Breast epithelium (tissue), 4 donors: ENCODE results near the gene SIGLEC7. TPM values are rescaled to one million over a fixed set of nuclear protein-coding genes. Genes with fewer than 3 reads are reported as not detected.

Source experiments
- DNase-seq, 2 donors: peaks; one replicate each; pipeline ENCODE4 v3.0.0-alpha.2; 2019; ENCODE audit warnings: low spot score in 2 of 2
- H3K27ac ChIP-seq, 2 donors: fragments of 200-600 bp; sonication (generic) in 1 of 2; one replicate each; pipeline ENCODE4 v1.5.1; 2016 to 2019; ENCODE audit warnings: mild to moderate bottlenecking in 1 of 2
- H3K27me3 ChIP-seq, 2 donors: fragments of 200-600 bp; sonication (generic) in 1 of 2; one replicate each; pipeline versions ENCODE4 v1.5.1 to v1.6.0; 2017 to 2019; ENCODE audit warnings: control low read depth in 1 of 2, mild to moderate bottlenecking in 1 of 2
- H3K36me3 ChIP-seq: fragments of 200-600 bp; one replicate; pipeline ENCODE4 v1.5.1; 2019
- H3K4me1 ChIP-seq, 2 donors: fragments of 200-600 bp; sonication (generic); one replicate each; pipeline ENCODE4 v1.5.1; 2016 to 2019; ENCODE audit warnings: control low read depth in 1 of 2
- H3K4me3 ChIP-seq, 3 donors: fragments of 200-600 bp; sonication (generic); 1 replicate in 2 of 3; 2 replicates in 1 of 3; pipeline ENCODE4 v1.5.1; 2016 to 2019; ENCODE audit warnings: mild to moderate bottlenecking in 3 of 3, moderate library complexity in 2 of 3
- H3K9me3 ChIP-seq, 2 donors: fragments of 200-600 bp; sonication (generic) in 1 of 2; one replicate each; pipeline ENCODE4 v1.5.1; 2016 to 2019; ENCODE audit warnings: control low read depth in 1 of 2
- POLR2A ChIP-seq: fragments of 450-650 bp; IDR thresholded peaks from one replicate; pipeline ENCODE4 v1.6.1; 2016; ENCODE audit warnings: antibody characterized with exemption, mild to moderate bottlenecking, moderate library complexity
- POLR2AphosphoS5 ChIP-seq, 3 donors: sonication (generic); formaldehyde crosslinking; IDR thresholded peaks; one replicate each; pipeline ENCODE4 v1.6.1; 2017; ENCODE audit warnings: antibody characterized with exemption in 3 of 3
- intact Hi-C: fragments of 100-400 bp; cut with DNase I; formaldehyde crosslinking; loops from one replicate; pipeline ENCODE4 v1.15.1; 2023; ENCODE audit warnings: low total_unique reads
- total RNA-seq, 3 donors: library from RNA; depleted of rRNA; stranded (reverse); fragments of >200 nt; gene quantifications; one replicate each; pipeline ENCODE4 v1.1.0, GENCODE V29; 2016
- TF ChIP-seq, protein P1 (sequence below), 3 donors: fragments of 450-650 bp; IDR thresholded peaks; one replicate each; pipeline ENCODE4 v1.5.1; 2016 to 2017; ENCODE audit warnings: antibody characterized with exemption in 3 of 3, mild to moderate bottlenecking in 3 of 3, moderate library complexity in 3 of 3

Gene SIGLEC7
- total RNA-seq, 3 donors from 2014 or later: 0.98 to 3.2 (median 1.8) TPM

DNA sequence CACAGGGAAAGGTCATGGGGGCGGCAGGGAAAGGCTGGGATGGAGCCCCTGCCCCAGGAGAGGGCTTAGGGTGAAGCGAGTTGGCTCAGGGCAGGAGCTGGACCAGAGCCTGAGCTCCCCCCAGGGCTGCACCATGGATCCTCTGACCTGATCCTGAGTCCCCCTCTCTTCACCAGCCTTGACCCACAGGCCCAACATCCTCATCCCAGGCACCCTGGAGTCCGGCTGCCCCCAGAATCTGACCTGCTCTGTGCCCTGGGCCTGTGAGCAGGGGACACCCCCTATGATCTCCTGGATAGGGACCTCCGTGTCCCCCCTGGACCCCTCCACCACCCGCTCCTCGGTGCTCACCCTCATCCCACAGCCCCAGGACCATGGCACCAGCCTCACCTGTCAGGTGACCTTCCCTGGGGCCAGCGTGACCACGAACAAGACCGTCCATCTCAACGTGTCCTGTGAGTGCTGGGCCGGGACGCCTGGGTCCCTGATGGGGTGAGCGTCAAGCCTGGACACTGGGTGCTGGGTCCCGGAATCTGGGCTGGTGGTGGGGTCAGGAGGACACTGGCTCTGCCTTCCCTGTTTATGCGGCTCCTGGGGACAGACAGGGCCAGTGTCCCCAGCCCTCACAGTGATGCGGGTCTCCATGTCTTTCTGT, 16.6 kb upstream of the SIGLEC7 start:
- H3K27ac ChIP-seq: peak overlapping the region in 1 of 2 donors; percentile 71
- H3K4me3 ChIP-seq: peak overlapping the region; percentile 1 to 35 (median 27)
- intact Hi-C loops: no loop called here
- TF ChIP-seq, protein P1, sequence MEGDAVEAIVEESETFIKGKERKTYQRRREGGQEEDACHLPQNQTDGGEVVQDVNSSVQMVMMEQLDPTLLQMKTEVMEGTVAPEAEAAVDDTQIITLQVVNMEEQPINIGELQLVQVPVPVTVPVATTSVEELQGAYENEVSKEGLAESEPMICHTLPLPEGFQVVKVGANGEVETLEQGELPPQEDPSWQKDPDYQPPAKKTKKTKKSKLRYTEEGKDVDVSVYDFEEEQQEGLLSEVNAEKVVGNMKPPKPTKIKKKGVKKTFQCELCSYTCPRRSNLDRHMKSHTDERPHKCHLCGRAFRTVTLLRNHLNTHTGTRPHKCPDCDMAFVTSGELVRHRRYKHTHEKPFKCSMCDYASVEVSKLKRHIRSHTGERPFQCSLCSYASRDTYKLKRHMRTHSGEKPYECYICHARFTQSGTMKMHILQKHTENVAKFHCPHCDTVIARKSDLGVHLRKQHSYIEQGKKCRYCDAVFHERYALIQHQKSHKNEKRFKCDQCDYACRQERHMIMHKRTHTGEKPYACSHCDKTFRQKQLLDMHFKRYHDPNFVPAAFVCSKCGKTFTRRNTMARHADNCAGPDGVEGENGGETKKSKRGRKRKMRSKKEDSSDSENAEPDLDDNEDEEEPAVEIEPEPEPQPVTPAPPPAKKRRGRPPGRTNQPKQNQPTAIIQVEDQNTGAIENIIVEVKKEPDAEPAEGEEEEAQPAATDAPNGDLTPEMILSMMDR (IDR thresholded peaks at IDR 0.05): no peak
- TF ChIP-seq POLR2AphosphoS5 (IDR thresholded peaks at IDR 0.05) (no peak), POLR2A (no peak)
- no peaks in the 10 kb centered on the region for H3K4me1 ChIP-seq
- no peaks in the 10 kb centered on the region for H3K9me3 ChIP-seq
- H3K27me3 ChIP-seq: peaks cover 0 to 15% of the 10 kb centered on the region in 2 donors
- peak in 1 of 2 donors; percentile 49 for DNase-seq
- H3K36me3 ChIP-seq: no peaks in the 10 kb centered on the region

DNA sequence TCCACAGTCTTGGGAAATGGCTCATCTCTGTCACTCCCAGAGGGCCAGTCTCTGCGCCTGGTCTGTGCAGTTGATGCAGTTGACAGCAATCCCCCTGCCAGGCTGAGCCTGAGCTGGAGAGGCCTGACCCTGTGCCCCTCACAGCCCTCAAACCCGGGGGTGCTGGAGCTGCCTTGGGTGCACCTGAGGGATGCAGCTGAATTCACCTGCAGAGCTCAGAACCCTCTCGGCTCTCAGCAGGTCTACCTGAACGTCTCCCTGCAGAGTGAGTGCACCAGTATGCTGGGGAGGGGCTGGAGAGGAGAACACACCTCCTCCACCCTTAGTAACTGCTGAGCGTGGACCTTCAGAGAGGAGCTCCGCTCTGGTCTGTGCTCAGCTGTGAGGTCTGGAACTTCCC, 15.1 kb upstream of the SIGLEC7 start:
- H3K36me3 ChIP-seq: no peaks in the 10 kb centered on the region
- H3K4me3 ChIP-seq: peak overlapping the region in 2 of 3 donors; percentile 25 to 27
- DNase-seq: no peak
- H3K27ac ChIP-seq: no peak overlapping the region
- H3K9me3 ChIP-seq: no peaks in the 10 kb centered on the region
- intact Hi-C loops: no loop called here
- TF ChIP-seq, protein P1 (IDR thresholded peaks at IDR 0.05): no peak
- TF ChIP-seq POLR2A (no peak), POLR2AphosphoS5 (IDR thresholded peaks at IDR 0.05) (no peak)
- peaks cover 0 to 15% of the 10 kb centered on the region in 2 donors for H3K27me3 ChIP-seq
- H3K4me1 ChIP-seq: no peaks in the 10 kb centered on the region

DNA sequence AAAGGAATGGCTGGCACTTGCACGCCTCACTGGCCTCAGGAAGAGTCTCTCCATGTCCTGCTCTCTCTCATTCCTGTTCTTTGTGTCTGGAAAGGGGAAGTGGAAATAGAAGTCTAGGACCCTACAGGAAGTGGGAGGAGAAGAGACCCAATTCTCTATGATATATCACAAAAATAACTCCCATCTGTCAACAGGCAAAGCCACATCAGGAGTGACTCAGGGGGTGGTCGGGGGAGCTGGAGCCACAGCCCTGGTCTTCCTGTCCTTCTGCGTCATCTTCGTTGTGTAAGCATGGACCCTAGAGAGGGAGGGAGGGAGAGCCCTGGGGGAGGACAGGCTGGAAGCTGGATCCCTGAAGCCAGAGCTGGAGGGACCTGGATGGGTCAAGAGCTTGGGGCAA, 14.3 kb upstream of the SIGLEC7 start:
- Histone ChIP-seq H3K27ac (no peak overlapping the region), H3K36me3 (no peaks in the 10 kb centered on the region), H3K4me3 (peak overlapping the region in 1 of 3 donors; percentile 27), H3K4me1 (no peaks in the 10 kb centered on the region), H3K27me3 (peaks cover 0 to 15% of the 10 kb centered on the region in 2 donors), H3K9me3 (no peaks in the 10 kb centered on the region)
- no peak for TF ChIP-seq POLR2A
- TF ChIP-seq, protein P1 (IDR thresholded peaks at IDR 0.05): no peak
- TF ChIP-seq POLR2AphosphoS5 (IDR thresholded peaks at IDR 0.05): no peak
- intact Hi-C loops: no loop called here
- DNase-seq: no peak

DNA sequence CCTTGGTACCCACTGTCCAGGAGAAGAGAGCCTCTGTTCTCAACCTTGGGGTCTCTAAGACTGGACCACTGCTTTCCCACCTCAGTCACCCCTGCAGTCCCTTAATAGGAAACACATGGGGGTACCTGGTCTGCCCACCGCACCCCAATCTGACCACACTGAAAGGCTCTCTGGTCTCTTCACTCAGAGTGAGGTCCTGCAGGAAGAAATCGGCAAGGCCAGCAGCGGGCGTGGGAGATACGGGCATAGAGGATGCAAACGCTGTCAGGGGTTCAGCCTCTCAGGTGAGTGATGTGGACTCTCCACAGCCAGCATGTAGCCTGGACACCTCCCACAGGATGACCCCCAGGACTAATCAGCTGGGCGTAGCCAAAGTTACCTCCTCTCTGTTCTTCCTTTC, 13.9 kb upstream of the SIGLEC7 start:
- H3K36me3 ChIP-seq: no peaks in the 10 kb centered on the region
- peak overlapping the region in 1 of 3 donors; percentile 0 for H3K4me3 ChIP-seq
- H3K4me1 ChIP-seq: no peaks in the 10 kb centered on the region
- peak overlapping the region in 1 of 2 donors; percentile 55 for H3K27ac ChIP-seq
- H3K9me3 ChIP-seq: no peaks in the 10 kb centered on the region
- H3K27me3 ChIP-seq: peaks cover 0 to 15% of the 10 kb centered on the region in 2 donors
- TF ChIP-seq POLR2AphosphoS5 (IDR thresholded peaks at IDR 0.05) (no peak), POLR2A (no peak)
- TF ChIP-seq, protein P1 (IDR thresholded peaks at IDR 0.05): no peak
- intact Hi-C loops: no loop called here
- DNase-seq: peak in 1 of 2 donors; percentile 22

DNA sequence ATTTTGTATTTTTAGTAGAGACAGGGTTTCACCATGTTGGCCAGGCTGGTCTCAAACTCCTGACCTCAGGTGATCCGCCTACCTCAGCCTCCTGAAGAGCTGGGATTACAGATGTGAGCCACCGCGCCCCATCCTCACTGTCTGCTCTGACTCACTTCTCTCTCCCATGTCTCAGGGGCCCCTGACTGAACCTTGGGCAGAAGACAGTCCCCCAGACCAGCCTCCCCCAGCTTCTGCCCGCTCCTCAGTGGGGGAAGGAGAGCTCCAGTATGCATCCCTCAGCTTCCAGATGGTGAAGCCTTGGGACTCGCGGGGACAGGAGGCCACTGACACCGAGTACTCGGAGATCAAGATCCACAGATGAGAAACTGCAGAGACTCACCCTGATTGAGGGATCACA, 12.4 kb upstream of the SIGLEC7 start:
- DNase-seq: no peak
- H3K9me3 ChIP-seq: no peaks in the 10 kb centered on the region
- H3K4me1 ChIP-seq: no peaks in the 10 kb centered on the region
- H3K27me3 ChIP-seq: peaks cover 0 to 10% of the 10 kb centered on the region in 2 donors
- H3K27ac ChIP-seq: no peak overlapping the region
- H3K4me3 ChIP-seq: no peak overlapping the region
- TF ChIP-seq POLR2A (no peak), POLR2AphosphoS5 (IDR thresholded peaks at IDR 0.05) (no peak)
- TF ChIP-seq, protein P1 (IDR thresholded peaks at IDR 0.05): no peak
- H3K36me3 ChIP-seq: no peaks in the 10 kb centered on the region
- intact Hi-C loops: no loop called here
